HG03196 (cell line): ENCODE results near the gene LUC7L.
"Not testable (repeated sequence)": the region's sequence is repeated elsewhere in the genome, so short reads cannot be mapped to it uniquely, and the experiment has no call there.

ENCODE experiments used
- ATAC-seq: cut with Tn5 transposase; IDR thresholded peaks from one replicate; pipeline ENCODE4 v1.9.1; 2021; ENCODE audit not compliant: unreplicated experiment

Gene LUC7L

DNA sequence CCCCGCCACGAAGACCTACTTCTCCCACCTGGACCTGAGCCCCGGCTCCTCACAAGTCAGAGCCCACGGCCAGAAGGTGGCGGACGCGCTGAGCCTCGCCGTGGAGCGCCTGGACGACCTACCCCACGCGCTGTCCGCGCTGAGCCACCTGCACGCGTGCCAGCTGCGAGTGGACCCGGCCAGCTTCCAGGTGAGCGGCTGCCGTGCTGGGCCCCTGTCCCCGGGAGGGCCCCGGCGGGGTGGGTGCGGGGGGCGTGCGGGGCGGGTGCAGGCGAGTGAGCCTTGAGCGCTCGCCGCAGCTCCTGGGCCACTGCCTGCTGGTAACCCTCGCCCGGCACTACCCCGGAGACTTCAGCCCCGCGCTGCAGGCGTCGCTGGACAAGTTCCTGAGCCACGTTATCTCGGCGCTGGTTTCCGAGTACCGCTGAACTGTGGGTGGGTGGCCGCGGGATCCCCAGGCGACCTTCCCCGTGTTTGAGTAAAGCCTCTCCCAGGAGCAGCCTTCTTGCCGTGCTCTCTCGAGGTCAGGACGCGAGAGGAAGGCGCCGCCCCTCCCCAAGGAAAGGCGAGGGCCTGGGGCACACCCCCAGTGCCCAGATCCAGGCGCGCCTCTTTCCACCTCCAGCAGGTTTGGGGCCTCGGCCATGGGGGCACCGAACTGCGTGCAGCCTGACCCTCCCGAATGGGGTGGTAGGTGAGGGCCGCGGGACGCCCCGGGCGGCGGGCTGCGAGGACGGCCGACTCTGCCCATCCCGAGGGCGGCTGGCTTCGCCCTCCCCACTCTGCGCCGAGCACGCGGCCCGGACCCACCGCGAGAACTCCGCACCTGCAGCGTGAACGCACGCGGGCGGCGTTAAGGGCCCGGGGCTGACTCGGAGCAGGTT lies 48.3 kb downstream of the LUC7L start:
- ATAC-seq = no peak

GRCh38 chr16:180101-180675 lies 49.1 kb downstream of the LUC7L start, which contains the start of gene HBQ1:
TSS of gene HBQ1 (plus strand) at chr16:180459. CDS start at chr16:180487, 28 bp downstream.
- no peak for ATAC-seq

- no peak for ATAC-seq
Measured at GRCh38 chr16:179211-180092, 49.8 kb downstream of the LUC7L start.

GRCh38 chr16:178668-179015 lies 50.6 kb downstream of the LUC7L start:
- ATAC-seq = no peak

DNA sequence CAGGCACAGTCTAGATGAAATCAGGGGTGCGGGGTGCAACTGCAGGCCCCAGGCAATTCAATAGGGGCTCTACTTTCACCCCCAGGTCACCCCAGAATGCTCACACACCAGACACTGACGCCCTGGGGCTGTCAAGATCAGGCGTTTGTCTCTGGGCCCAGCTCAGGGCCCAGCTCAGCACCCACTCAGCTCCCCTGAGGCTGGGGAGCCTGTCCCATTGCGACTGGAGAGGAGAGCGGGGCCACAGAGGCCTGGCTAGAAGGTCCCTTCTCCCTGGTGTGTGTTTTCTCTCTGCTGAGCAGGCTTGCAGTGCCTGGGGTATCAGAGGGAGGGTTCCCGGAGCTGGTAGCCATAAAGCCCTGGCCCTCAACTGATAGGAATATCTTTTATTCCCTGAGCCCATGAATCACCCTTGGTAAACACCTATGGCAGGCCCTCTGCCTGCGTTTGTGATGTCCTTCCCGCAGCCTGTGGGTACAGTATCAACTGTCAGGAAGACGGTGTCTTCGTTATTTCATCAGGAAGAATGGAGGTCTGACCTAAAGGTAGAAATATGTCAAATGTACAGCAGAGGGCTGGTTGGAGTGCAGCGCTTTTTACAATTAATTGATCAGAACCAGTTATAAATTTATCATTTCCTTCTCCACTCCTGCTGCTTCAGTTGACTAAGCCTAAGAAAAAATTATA lies 51.1 kb downstream of the LUC7L start:
- ATAC-seq = no peak

- ATAC-seq = no peak
Measured at GRCh38 chr16:177394-177822, 51.8 kb downstream of the LUC7L start.

- ATAC-seq = not testable (repeated sequence)
Measured at GRCh38 chr16:176477-177382, 52.5 kb downstream of the LUC7L start, which contains the start of gene HBA1. TSS of gene HBA1 (plus strand) at chr16:176680. CDS start at chr16:176717, 37 bp downstream.

GRCh38 chr16:176006-176405 lies 53.2 kb downstream of the LUC7L start:
- not testable (repeated sequence) for ATAC-seq

GRCh38 chr16:175011-175949 lies 54.0 kb downstream of the LUC7L start:
- no peak for ATAC-seq

DNA sequence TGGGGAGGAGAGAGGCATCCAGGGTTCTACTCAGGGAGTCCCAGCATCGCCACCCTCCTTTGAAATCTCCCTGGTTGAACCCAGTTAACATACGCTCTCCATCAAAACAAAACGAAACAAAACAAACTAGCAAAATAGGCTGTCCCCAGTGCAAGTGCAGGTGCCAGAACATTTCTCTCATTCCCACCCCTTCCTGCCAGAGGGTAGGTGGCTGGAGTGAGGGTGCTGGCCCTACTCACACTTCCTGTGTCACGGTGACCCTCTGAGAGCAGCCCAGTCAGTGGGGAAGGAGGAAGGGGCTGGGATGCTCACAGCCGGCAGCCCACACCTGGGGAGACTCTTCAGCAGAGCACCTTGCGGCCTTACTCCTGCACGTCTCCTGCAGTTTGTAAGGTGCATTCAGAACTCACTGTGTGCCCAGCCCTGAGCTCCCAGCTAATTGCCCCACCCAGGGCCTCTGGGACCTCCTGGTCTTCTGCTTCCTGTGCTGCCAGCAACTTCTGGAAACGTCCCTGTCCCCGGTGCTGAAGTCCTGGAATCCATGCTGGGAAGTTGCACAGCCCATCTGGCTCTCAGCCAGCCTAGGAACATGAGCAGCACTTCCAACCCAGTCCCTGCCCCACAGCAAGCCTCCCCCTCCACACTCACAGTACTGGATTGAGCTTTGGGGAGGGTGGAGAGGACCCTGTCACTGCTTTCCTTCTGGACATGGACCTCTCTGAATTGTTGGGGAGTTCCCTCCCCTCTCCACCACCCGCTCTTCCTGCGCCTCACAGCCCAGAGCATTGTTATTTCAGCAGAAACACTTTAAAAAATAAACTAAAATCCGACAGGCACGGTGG lies 55.1 kb downstream of the LUC7L start:
- not testable (repeated sequence) for ATAC-seq

DNA sequence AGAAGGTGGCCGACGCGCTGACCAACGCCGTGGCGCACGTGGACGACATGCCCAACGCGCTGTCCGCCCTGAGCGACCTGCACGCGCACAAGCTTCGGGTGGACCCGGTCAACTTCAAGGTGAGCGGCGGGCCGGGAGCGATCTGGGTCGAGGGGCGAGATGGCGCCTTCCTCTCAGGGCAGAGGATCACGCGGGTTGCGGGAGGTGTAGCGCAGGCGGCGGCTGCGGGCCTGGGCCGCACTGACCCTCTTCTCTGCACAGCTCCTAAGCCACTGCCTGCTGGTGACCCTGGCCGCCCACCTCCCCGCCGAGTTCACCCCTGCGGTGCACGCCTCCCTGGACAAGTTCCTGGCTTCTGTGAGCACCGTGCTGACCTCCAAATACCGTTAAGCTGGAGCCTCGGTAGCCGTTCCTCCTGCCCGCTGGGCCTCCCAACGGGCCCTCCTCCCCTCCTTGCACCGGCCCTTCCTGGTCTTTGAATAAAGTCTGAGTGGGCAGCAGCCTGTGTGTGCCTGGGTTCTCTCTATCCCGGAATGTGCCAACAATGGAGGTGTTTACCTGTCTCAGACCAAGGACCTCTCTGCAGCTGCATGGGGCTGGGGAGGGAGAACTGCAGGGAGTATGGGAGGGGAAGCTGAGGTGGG lies 55.9 kb downstream of the LUC7L start:
- ATAC-seq = not testable (repeated sequence)

GRCh38 chr16:172374-172941 lies 56.8 kb downstream of the LUC7L start, which contains the start of gene HBA2:
TSS of gene HBA2 (plus strand) at chr16:172876. CDS start at chr16:172913, 37 bp downstream.
- not testable (repeated sequence) for ATAC-seq

GRCh38 chr16:170788-171187 lies 58.5 kb downstream of the LUC7L start:
- no peak for ATAC-seq

- not testable (repeated sequence) for ATAC-seq
Measured at GRCh38 chr16:170088-170507, 59.2 kb downstream of the LUC7L start.

DNA sequence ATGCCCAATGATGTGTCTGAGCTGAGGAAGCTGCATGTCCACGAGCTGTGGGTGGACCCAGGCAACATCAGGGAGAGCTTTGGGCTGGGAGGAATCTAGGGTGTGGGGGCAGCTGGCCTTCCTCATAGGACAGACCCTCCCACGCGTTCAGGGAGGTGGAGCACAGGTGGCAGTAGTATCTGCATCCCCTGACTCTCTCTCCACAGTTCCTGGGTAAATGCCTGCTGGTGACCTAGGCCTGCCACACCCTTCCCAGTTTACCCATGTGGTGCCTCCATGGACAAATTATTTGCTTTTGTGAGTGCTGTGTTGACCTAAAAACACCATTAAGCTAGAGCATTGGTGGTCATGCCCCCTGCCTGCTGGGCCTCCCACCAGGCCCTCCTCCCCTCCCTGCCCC lies 60.2 kb downstream of the LUC7L start:
- ATAC-seq = no peak

GRCh38 chr16:168424-168823 lies 60.8 kb downstream of the LUC7L start:
- no peak for ATAC-seq
